Spleen (tissue), 7 donors: Measurements from ENCODE around the gene KATNAL1.

Source experiments
- CTCF ChIP-seq, 11 experiments: fragments of 200-600 bp in 7 of 11; fragments of 450-650 bp in 4 of 11; sonication (generic) in 4 of 11; IDR thresholded peaks in 8 of 11; conservative IDR thresholded peaks in 3 of 11; 1 replicate in 7 of 11; 2 replicates in 4 of 11; pipeline versions ENCODE4 v1.4.0 to v1.8.0; 2016 to 2021; ENCODE audit warnings: antibody characterized with exemption in 11 of 11, inconsistent platforms in 4 of 11, mild to moderate bottlenecking in 1 of 11
- POLR2A ChIP-seq, 3 donors: fragments of 450-650 bp; IDR thresholded peaks; one replicate each; pipeline ENCODE4 v1.5.1; 2017; ENCODE audit warnings: antibody characterized with exemption in 3 of 3, mild to moderate bottlenecking in 1 of 3
- POLR2AphosphoS5 ChIP-seq, 3 donors: sonication (generic); formaldehyde crosslinking; IDR thresholded peaks; one replicate each; pipeline ENCODE4 v1.5.1; 2017; ENCODE audit warnings: antibody characterized with exemption in 3 of 3
- donor health status: DM: no; HTN: no; CAD: no; lungs with moderate emphysema.
- donor health status: DM: no; HTN: no; CAD: no.
- donor health status: DM: no; HTN: no; CAD: no.

DNA sequence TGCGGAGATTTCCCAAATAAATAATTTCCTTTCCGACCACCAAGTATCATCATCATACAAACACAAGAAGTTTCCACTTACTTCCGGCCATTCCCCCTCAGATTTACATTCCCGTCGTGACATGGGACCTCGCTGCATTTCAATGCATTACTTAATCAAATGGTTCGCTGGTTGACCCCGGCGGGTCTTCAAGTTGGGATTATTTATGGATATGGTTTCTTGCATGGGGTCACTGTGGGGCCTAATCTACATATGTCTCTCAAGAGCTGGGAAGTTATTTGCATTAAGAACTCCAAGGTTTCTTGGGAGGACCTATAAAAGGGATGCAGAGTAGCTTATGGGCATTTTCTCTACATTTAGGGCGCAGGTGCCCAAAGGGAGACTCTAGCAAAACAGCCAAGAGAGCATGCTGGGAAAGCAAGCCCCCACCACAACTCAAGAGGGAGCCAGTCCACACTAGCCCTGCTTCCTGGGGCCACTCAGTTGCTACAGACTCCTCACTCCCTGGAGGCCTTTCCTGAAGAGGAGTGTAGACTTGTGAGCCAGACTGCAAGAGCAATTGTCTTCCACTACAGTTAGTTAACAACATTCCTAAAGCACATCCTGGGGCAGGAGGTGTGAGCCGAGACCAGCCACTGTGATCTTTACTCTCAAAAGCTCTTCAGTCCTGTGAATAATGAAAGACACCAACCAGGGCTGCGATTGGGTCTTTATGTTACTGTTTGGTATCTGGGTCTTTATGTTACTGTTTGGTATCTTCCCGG, 125.3 kb downstream of the KATNAL1 start:
- no peak for TF ChIP-seq CTCF (IDR thresholded peaks at IDR 0.05 in 8 of 11, conservative IDR thresholded peaks at IDR 0.05 in 3 of 11)
- no peak for TF ChIP-seq POLR2AphosphoS5 (IDR thresholded peaks at IDR 0.05)
- no peak for TF ChIP-seq POLR2A (IDR thresholded peaks at IDR 0.05)
